Rectal smooth muscle tissue (tissue), 1 donor: ENCODE results near the gene OR2A2.

Experiments used
- H3K27ac ChIP-seq: one replicate; pipeline ENCODE4 v1.7.0; 2013; ENCODE audit warnings: low read depth, low read length, inconsistent platforms
- H3K27me3 ChIP-seq: one replicate; pipeline ENCODE4 v1.7.0; 2013; ENCODE audit warnings: low read length; ENCODE audit not compliant: control insufficient read depth, insufficient read depth
- H3K36me3 ChIP-seq: one replicate; pipeline ENCODE4 v1.7.0; 2013; ENCODE audit warnings: low read length; ENCODE audit not compliant: control insufficient read depth, insufficient read depth
- H3K4me1 ChIP-seq: one replicate; pipeline ENCODE4 v1.7.0; 2013; ENCODE audit warnings: low read length; ENCODE audit not compliant: control insufficient read depth, insufficient read depth
- H3K4me3 ChIP-seq: one replicate; pipeline ENCODE4 v1.7.0; 2013; ENCODE audit warnings: low read length
- H3K9ac ChIP-seq: one replicate; pipeline ENCODE4 v1.7.0; 2013; ENCODE audit warnings: low read length

The OR2A2 gene

GRCh38 chr7:144148224-144148827, 38.9 kb downstream of the OR2A2 start:
- Histone ChIP-seq H3K4me3 (no peak overlapping the region), H3K27me3 (no peaks in the 10 kb centered on the region), H3K27ac (no peak overlapping the region), H3K36me3 (no peaks in the 10 kb centered on the region), H3K9ac (no peak overlapping the region), H3K4me1 (no peaks in the 10 kb centered on the region)

DNA sequence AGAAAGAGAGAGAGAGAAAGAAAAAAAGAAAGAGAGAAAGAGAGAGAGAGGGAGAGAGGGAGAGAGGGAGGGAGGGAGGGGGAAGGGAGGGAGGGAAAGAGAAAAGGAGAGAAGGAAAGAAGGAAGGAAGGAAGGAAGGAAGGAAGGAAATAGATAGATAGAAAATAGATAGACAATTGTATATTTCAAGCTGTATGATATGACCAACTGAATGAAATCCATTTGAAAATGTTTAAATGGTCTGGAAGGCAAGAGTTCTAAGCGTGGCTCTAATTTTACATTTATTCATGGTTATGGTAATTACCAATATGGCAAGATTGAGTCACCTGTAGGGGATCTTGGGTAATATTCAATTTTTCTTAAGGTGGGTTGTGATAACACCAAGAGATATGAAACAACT, 49.5 kb downstream of the OR2A2 start:
- Histone ChIP-seq H3K9ac (no peak overlapping the region), H3K27ac (no peak overlapping the region), H3K4me1 (no peaks in the 10 kb centered on the region), H3K27me3 (no peaks in the 10 kb centered on the region), H3K4me3 (no peak overlapping the region), H3K36me3 (no peaks in the 10 kb centered on the region)
